Prostate gland (tissue), 2 donors: ENCODE data around the gene ABI3BP.

Experiments
- CTCF ChIP-seq, 4 experiments: fragments of 200-600 bp in 2 of 4; fragments of 450-650 bp in 2 of 4; sonication (generic) in 2 of 4; IDR thresholded peaks; 1 replicate in 3 of 4; 2 replicates in 1 of 4; pipeline ENCODE4 v1.5.1; 2016 to 2019; ENCODE audit warnings: antibody characterized with exemption in 4 of 4, mild to moderate bottlenecking in 2 of 4, moderate library complexity in 2 of 4
- POLR2AphosphoS5 ChIP-seq: sonication (generic); formaldehyde crosslinking; IDR thresholded peaks from one replicate; pipeline ENCODE4 v1.6.1; 2017; ENCODE audit warnings: antibody characterized with exemption

DNA sequence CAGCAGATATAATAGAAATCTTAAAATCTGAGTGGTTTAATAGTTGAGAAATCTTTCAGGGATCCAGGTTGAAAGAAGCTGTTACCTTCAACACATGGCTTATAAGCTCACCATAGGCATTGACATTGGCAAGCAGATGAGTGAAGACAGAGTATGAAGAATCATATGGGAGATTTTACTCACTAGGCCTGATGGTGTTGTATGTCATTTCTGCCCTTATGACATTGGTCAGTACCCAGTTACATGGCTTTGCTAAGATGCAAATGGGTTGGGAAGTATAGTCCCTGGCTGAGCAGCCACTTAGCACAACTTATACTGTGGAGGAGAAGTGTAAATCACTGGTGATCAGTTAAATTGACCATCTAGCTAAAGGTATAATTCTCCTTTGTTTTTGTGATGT, 278.0 kb downstream of the ABI3BP start:
- TF ChIP-seq CTCF (IDR thresholded peaks at IDR 0.05), result no peak
- TF ChIP-seq POLR2AphosphoS5, result no peak
